HepG2 (cell line): ENCODE results near the gene SNX21. TPM values are rescaled to one million over a fixed set of nuclear protein-coding genes. Genes with fewer than 3 reads are reported as not detected.

Source experiments
- ATAC-seq: fragments of 200-7000 bp; cut with Tn5 transposase; 3 replicates; pipeline ENCODE4 v1.9.1; 2020; ENCODE audit warnings: mild to moderate bottlenecking, moderate library complexity
- BruUV-seq: library from RNA; stranded (reverse); fragments of 400-500 nt; replicated peaks from 2 replicates; lab custom pipeline; 2021; lab: Mats Ljungman, UMichigan
- CTCF ChIA-PET: fragments of 300-600 bp; formaldehyde crosslinking; extraction: SDS; loops from one replicate; lab custom pipeline; 2021; ENCODE audit warnings: low total read pairs, inconsistent platforms, low intra/inter-chr PET ratio; lab: Yijun Ruan, JAX
- POLR2A ChIA-PET: fragments of 350-600 bp; sonication (Branson Sonifier 250); formaldehyde crosslinking; loops from one replicate; lab custom pipeline; 2020; ENCODE audit warnings: antibody characterized with exemption, inconsistent platforms; lab: Yijun Ruan, JAX
- DNase-seq: peaks from one replicate; pipeline ENCODE4 v3.0.0-alpha.2; 2015; ENCODE audit warnings: low spot score
- FAIRE-seq: peaks from 3 replicates; lab custom pipeline; 2011; peaks lifted over from hg19 to GRCh38; lab: Jason Lieb, UNC
- H2AFZ ChIP-seq: one replicate; pipeline ENCODE4 v1.6.1; 2011; ENCODE audit warnings: low read length, inconsistent platforms
- H3K27ac ChIP-seq: fragments of 300-600 bp; 3 replicates; pipeline ENCODE4 v1.8.0; 2011; ENCODE audit warnings: mixed run types, mild to moderate bottlenecking, mixed read lengths, low read length, inconsistent platforms; ENCODE audit not compliant: insufficient read depth; ENCODE audit errors: extremely low read length
- H3K27me3 ChIP-seq, 2 experiments: fragments of 200-600 bp in 1 of 2; 2 replicates in 1 of 2; 3 replicates in 1 of 2; pipeline versions ENCODE4 v1.6.0 to v1.8.0; 2011; ENCODE audit warnings: low read length in 2 of 2, mild to moderate bottlenecking in 2 of 2, moderate library complexity in 2 of 2, inconsistent platforms in 1 of 2; ENCODE audit not compliant: insufficient read depth in 2 of 2, control insufficient read depth in 1 of 2
- H3K36me3 ChIP-seq, 2 experiments: fragments of 200-600 bp in 1 of 2; replicated peaks in 1 of 2; 2 replicates in 1 of 2; 3 replicates in 1 of 2; pipeline versions ENCODE4 v1.5.1 to v1.8.0; 2011; ENCODE audit warnings: low read length in 2 of 2, inconsistent platforms in 1 of 2; ENCODE audit not compliant: insufficient read depth in 2 of 2, control insufficient read depth in 1 of 2
- H3K4me1 ChIP-seq: 2 replicates; pipeline ENCODE4 v1.5.1; 2012; ENCODE audit warnings: low read length, inconsistent platforms; ENCODE audit not compliant: insufficient read depth
- H3K4me2 ChIP-seq: 2 replicates; pipeline ENCODE4 v1.6.0; 2011; ENCODE audit warnings: low read depth, low read length, inconsistent platforms
- H3K4me3 ChIP-seq, 3 experiments: fragments of 200-600 bp in 1 of 3; sonication (generic), shearing (Covaris generic) in 1 of 3; replicated peaks in 1 of 3; 2 replicates each; pipeline ENCODE4 v1.5.1; 2011 to 2016; ENCODE audit warnings: low read length in 3 of 3, inconsistent platforms in 2 of 3, low read depth in 2 of 3, mild to moderate bottlenecking in 2 of 3, control low read depth in 1 of 3, mixed read lengths in 1 of 3; ENCODE audit not compliant: insufficient read depth in 1 of 3
- H3K79me2 ChIP-seq: one replicate; pipeline ENCODE4 v1.6.1; 2011; ENCODE audit warnings: low read length, inconsistent platforms; ENCODE audit not compliant: insufficient read depth
- H3K9ac ChIP-seq: 2 replicates; pipeline ENCODE4 v1.6.0; 2011; ENCODE audit warnings: mild to moderate bottlenecking, low read depth, low read length, inconsistent platforms; ENCODE audit not compliant: insufficient read depth
- H3K9me3 ChIP-seq: 2 replicates; pipeline ENCODE4 v1.5.1; 2012; ENCODE audit warnings: mild to moderate bottlenecking, low read length
- H4K20me1 ChIP-seq: 2 replicates; pipeline ENCODE4 v1.6.0; 2011; ENCODE audit warnings: inconsistent platforms, mild to moderate bottlenecking, low read length, moderate library complexity; ENCODE audit not compliant: insufficient read depth
- DMAP1 ChIP-seq: IDR thresholded peaks from 2 replicates; pipeline ENCODE4 v1.6.1; 2016
- ERF ChIP-seq: IDR thresholded peaks from 2 replicates; pipeline ENCODE4 v1.6.1; 2018; ENCODE audit warnings: missing biosample characterization, missing genetic modification reagents
- FOXK2 ChIP-seq: fragments of 450-650 bp; IDR thresholded peaks from 2 replicates; pipeline ENCODE4 v1.6.1; 2016
- FOXM1 ChIP-seq: sonication (generic); formaldehyde crosslinking; IDR thresholded peaks from 2 replicates; pipeline ENCODE4 v1.5.0; 2020; ENCODE audit warnings: missing genetic modification reagents
- LBX2 ChIP-seq: sonication (generic); formaldehyde crosslinking; IDR thresholded peaks from 2 replicates; pipeline ENCODE4 v1.5.0; 2020; ENCODE audit warnings: missing genetic modification reagents, mild to moderate bottlenecking, borderline replicate concordance
- MIXL1 ChIP-seq: IDR thresholded peaks from 2 replicates; pipeline ENCODE4 v1.6.1; 2016
- NCOA5 ChIP-seq: sonication (generic); formaldehyde crosslinking; IDR thresholded peaks from 2 replicates; pipeline ENCODE4 v1.4.0; 2020; ENCODE audit warnings: missing genetic modification reagents
- NR0B2 ChIP-seq: sonication (generic); formaldehyde crosslinking; IDR thresholded peaks from 2 replicates; pipeline ENCODE4 v1.4.0; 2020; ENCODE audit warnings: mild to moderate bottlenecking, missing genetic modification reagents
- RCOR2 ChIP-seq: IDR thresholded peaks from 2 replicates; pipeline ENCODE4 v1.6.1; 2016; ENCODE audit warnings: missing biosample characterization, missing genetic modification reagents
- REXO4 ChIP-seq: sonication (generic); formaldehyde crosslinking; IDR thresholded peaks from 2 replicates; pipeline ENCODE4 v1.8.0; 2022; ENCODE audit warnings: missing genetic modification reagents, mild to moderate bottlenecking, borderline replicate concordance
- RORA ChIP-seq: sonication (generic); formaldehyde crosslinking; IDR thresholded peaks from 2 replicates; pipeline ENCODE4 v1.5.0; 2020; ENCODE audit warnings: mild to moderate bottlenecking, missing genetic modification reagents, moderate library complexity
- SAP130 ChIP-seq: IDR thresholded peaks from 2 replicates; pipeline ENCODE4 v1.6.1; 2016; ENCODE audit warnings: low read depth
- SIX4 ChIP-seq: sonication (generic); formaldehyde crosslinking; IDR thresholded peaks from 2 replicates; pipeline ENCODE4 v1.4.0; 2020; ENCODE audit warnings: missing genetic modification reagents
- SMC3 ChIP-seq: IDR thresholded peaks from 2 replicates; pipeline ENCODE4 v1.6.1; 2011; ENCODE audit warnings: low read length, improper control_type of control experiment
- SP2 ChIP-seq: sonication (generic); formaldehyde crosslinking; IDR thresholded peaks from 2 replicates; pipeline ENCODE4 v1.5.1; 2020; ENCODE audit warnings: mild to moderate bottlenecking, missing genetic modification reagents
- ZBTB38 ChIP-seq: sonication (generic); formaldehyde crosslinking; IDR thresholded peaks from 2 replicates; pipeline ENCODE4 v1.5.1; 2020; ENCODE audit warnings: mild to moderate bottlenecking, missing genetic modification reagents
- ZFP36 ChIP-seq: fragments of 150-350 bp; IDR thresholded peaks from 2 replicates; pipeline ENCODE4 v1.6.1; 2018; ENCODE audit warnings: borderline replicate concordance, low read length, low read depth; ENCODE audit not compliant: partially characterized antibody
- ZNF12 ChIP-seq: sonication (generic); formaldehyde crosslinking; IDR thresholded peaks from 2 replicates; pipeline ENCODE4 v1.5.0; 2020; ENCODE audit warnings: missing genetic modification reagents
- ZNF335 ChIP-seq: sonication (generic); formaldehyde crosslinking; IDR thresholded peaks from 2 replicates; pipeline ENCODE4 v1.4.0; 2020; ENCODE audit warnings: missing genetic modification reagents
- ZNF33B ChIP-seq: sonication (generic); formaldehyde crosslinking; IDR thresholded peaks from 2 replicates; pipeline ENCODE4 v1.5.1; 2020; ENCODE audit warnings: mild to moderate bottlenecking, missing genetic modification reagents
- ZNF343 ChIP-seq: sonication (generic); formaldehyde crosslinking; IDR thresholded peaks from 2 replicates; pipeline ENCODE4 v1.4.0; 2020; ENCODE audit warnings: mild to moderate bottlenecking, missing genetic modification reagents
- ZNF775 ChIP-seq: sonication (generic); formaldehyde crosslinking; IDR thresholded peaks from 2 replicates; pipeline ENCODE4 v1.4.0; 2020; ENCODE audit warnings: missing genetic modification reagents, mild to moderate bottlenecking, moderate library complexity, borderline replicate concordance
- ZSCAN20 ChIP-seq: sonication (generic); formaldehyde crosslinking; IDR thresholded peaks from 2 replicates; pipeline ENCODE4 v1.4.0; 2020; ENCODE audit warnings: missing genetic modification reagents, mild to moderate bottlenecking, borderline replicate concordance
- WGBS: methylation state at CpG from one replicate; pipeline ENCODE4 v1.1.6; 2017; ENCODE audit warnings: low lambda C conversion rate; 5-methylcytosine and 5-hydroxymethylcytosine counted together
- in situ Hi-C: cut with HindIII; loops from 2 replicates; pipeline ENCODE4 v1.10.0; 2017; ENCODE audit warnings: low pct_unique_long_range_greater_than_20kb; ENCODE audit not compliant: extremely low pct_ligation_motif_present
- intact Hi-C: fragments of 100-400 bp; cut with micrococcal nuclease; formaldehyde crosslinking; loops from one replicate; pipeline ENCODE4 v1.10.0; 2022; ENCODE audit not compliant: unreplicated experiment
- polyA plus RNA-seq, 8 experiments: library from polyadenylated mRNA; depleted of rRNA in 3 of 8; stranded (reverse) in 7 of 8; unstranded in 1 of 8; fragments of >200 nt; fragmentation: Illumina TruSeq in 4 of 8; extraction: Trizol in 4 of 8; gene quantifications; 2 replicates each; pipeline versions ENCODE4 v1.2.1 to v1.2.3, GENCODE V29; 2011 to 2016; ENCODE audit warnings: low read depth in 4 of 8, missing spikeins in 1 of 8, mixed read lengths in 1 of 8; ENCODE audit not compliant: insufficient read depth in 1 of 8
- total RNA-seq, 5 experiments: library from RNA; depleted of rRNA; stranded (reverse); fragments of >200 nt; fragmentation: Illumina TruSeq; extraction: Trizol; gene quantifications; 2 replicates each; pipeline ENCODE4 v1.2.3, GENCODE V29; 2016; ENCODE audit warnings: low read depth in 1 of 5

Gene SNX21
- total and polyA plus RNA-seq, 2 of the 13 experiments (the other 11 are each of a cell fraction or from before 2014, with no cell fraction given): 7.7 to 12.8 TPM

- TF ChIP-seq RORA: peak; percentile 77; the same call in 1 of the 2 replicates
These were observed 57.7 kb downstream of the SNX21 start, which contains the start of the genes CTSA and NEURL2 (continued) for GRCh38 chr20:45890985-45891983.

DNA sequence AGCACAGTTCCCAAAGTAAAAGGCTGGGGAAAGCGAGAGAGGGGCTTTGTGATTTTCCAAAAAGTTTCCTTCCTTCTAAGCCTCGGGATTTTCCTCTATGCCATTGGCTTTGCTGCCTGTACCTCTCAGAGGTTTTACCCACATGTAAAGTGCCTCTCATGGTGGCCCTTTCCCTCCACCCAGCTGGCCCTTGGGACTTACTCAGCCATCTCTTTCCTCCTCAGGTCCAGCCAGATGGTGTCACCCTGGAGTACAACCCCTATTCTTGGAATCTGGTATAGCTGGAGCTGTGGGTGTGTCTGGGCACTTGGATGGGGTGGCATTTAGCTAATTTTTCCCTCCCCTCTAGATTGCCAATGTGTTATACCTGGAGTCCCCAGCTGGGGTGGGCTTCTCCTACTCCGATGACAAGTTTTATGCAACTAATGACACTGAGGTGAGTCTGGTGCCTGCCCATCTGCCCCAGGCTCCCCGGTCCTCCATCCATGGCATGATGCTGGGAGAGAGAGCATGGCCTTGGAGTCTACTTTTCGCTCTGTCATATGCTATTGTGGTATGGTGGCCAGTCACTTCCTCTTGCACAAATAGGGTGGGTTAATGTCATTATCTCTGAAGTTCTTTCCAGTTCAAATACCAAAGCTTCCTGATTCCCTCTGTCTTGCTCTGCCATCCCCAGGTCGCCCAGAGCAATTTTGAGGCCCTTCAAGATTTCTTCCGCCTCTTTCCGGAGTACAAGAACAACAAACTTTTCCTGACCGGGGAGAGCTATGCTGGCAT lies 58.6 kb downstream of the SNX21 start:
- peak overlapping the region; percentile 87 for H3K9ac ChIP-seq
- H2AFZ ChIP-seq: no peak overlapping the region
- peak; percentile 8 for ATAC-seq
- 77% methylated on average over 9 of the region's 9 CpGs for WGBS
- peak; percentile 44 for DNase-seq
- ChIA-PET POLR2A (interaction anchor here (1.4 to 8.1 kb wide), 12 partner anchors 11 to 78 kb away, joined by 4 to 164 read pairs (median 50); partner anchors contain the start of genes ACOT8, PCIF1, PLTP and ZSWIM1), CTCF (interaction anchor here (0.8 kb wide), 1 partner anchor 71 kb away, joined by 4 read pairs; no protein-coding TSS in a partner anchor)
- intact Hi-C loops (no loop called here), in situ Hi-C loops (loop anchor here (5.0 kb wide), 2 partner anchors 40 to 70 kb away; partner anchors contain the start of gene PCIF1)
- peaks cover 38 to 54% of the 10 kb centered on the region in 2 experiments for H3K36me3 ChIP-seq
- BruUV-seq: TSS peak; percentile 40
- H3K4me3 ChIP-seq: peak overlapping the region; percentile 86 to 98 (median 96)
- H3K27ac ChIP-seq: peak overlapping the region; percentile 87
- peaks cover 43% of the 10 kb centered on the region for H3K4me1 ChIP-seq
- no peaks in the 10 kb centered on the region for H3K9me3 ChIP-seq
- peak overlapping the region; percentile 85 for H3K4me2 ChIP-seq
- peaks cover 32% of the 10 kb centered on the region for H3K79me2 ChIP-seq
- no peaks in the 10 kb centered on the region for H4K20me1 ChIP-seq
- FAIRE-seq: peak; percentile 66
- no peaks in the 10 kb centered on the region for H3K27me3 ChIP-seq
- TF ChIP-seq SIX4 (CRISPR knock-in tag) (no peak), REXO4 (CRISPR knock-in tag) (no peak), DMAP1 (CRISPR knock-in tag) (no peak), LBX2 (no peak), RCOR2 (CRISPR knock-in tag) (no peak), SMC3 (peak; percentile 51; the same call in 1 of the 2 replicates), ZFP36 (no peak), ZNF12 (CRISPR knock-in tag) (no peak), ZNF775 (CRISPR knock-in tag) (no peak), FOXM1 (CRISPR knock-in tag) (no peak), SAP130 (CRISPR knock-in tag) (peak; percentile 67), NR0B2 (CRISPR knock-in tag) (no peak), SP2 (CRISPR knock-in tag) (no peak), ZBTB38 (CRISPR knock-in tag) (no peak), ERF (CRISPR knock-in tag) (no peak), ZNF335 (CRISPR knock-in tag) (no peak), FOXK2 (no peak), ZSCAN20 (no peak), NCOA5 (CRISPR knock-in tag) (no peak), MIXL1 (CRISPR knock-in tag) (no peak), ZNF33B (CRISPR knock-in tag) (no peak), ZNF343 (CRISPR knock-in tag) (no peak)
